ELR (cell line): ENCODE measurements around the gene ETFB.

Experiments used
- DNase-seq: peaks from one replicate; pipeline ENCODE4 v3.0.0-alpha.2; 2015; ENCODE audit warnings: low read depth

Gene ETFB

GRCh38 chr19:51372649-51373504, 6.7 kb upstream of the ETFB start, which contains the start of gene NKG7:
TSS of gene NKG7 (minus strand) at chr19:51372654. CDS start at chr19:51372535, 119 bp downstream.
- no peak for DNase-seq

DNA sequence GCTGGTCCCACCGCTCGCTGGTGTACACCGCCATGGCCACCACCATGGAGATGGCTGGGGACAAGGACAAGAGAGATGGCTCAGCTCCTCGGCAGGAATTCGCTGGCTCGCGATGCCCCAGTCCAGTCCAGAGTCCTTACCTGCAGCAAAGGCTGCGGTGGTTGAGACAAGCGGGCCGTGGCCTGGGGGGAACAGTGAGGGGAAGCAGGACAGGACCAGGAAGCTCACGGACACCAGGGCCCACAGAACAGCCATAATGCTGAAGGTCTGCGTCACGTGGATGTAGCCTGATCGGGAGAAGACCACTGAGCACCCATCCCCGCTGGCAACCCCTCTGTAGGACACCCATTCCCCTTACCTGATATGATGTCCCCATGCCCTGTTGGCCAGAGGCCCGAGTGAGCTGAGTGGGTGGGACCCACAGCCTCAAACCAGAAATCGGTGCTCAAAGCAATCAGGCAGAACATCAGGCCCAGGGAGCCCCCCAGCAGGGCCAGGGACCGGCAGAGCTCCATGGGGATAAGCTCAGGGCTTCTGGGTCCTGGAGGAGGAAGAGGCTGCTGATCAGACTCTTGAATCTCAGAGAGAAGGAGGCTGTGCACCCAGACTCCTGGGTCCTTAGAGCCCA, 5.9 kb upstream of the ETFB start:
- no peak for DNase-seq

DNA sequence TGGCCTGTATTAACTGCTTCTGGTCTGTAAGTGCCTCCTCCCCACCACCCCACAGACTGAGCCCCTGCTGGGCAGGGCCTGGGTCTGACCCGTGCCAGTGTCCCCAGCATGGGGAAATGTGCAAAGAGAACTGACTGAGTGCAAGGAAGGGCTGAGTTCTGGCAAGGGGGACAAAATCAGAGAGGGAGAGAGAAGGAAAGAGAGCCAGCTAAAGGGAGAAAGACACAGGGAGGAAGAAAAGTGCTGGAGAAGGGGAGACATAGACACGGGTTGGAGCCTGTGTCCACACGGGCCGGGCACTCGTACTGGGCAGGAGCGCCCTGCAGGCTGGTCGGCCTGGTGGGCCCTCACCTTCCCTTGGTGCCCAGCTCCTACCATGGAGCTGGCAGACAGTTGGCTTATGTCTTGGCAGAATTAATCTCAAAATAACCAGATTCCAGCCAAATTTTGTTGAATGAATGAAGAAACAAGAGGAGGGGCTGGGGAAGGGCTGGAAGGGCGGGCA, 5.0 kb upstream of the ETFB start:
- DNase-seq = no peak

DNA sequence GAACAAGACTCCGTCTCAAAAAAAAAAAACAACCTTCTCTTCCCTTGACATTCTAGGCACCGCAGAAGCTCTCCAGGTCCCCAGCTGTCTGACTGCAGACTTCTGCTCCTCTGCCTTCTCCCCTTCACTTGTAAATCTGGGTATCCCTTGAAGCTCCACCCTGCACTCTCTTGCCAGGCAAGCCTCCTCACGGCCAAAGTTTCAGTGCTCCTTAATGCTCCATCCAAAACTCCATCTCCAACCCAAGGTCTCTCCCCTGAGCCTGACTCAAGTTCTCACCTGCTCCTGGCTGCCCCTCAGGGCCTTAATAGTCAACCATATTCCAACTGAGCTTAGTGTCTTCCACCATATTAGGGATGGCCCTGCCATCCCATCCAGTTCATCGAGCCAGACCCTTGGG, 4.0 kb upstream of the ETFB start:
- no peak for DNase-seq

GRCh38 chr19:51368366-51369282, 2.4 kb upstream of the ETFB start, which contains the start of gene CLDND2:
TSS of gene CLDND2 (minus strand) at chr19:51369003. CDS start at chr19:51368577, 426 bp downstream.
- DNase-seq = peak; percentile 23

GRCh38 chr19:51367565-51368365, 1.6 kb upstream of the ETFB start:
- peak; percentile 98 for DNase-seq

GRCh38 chr19:51367255-51367564, 1.0 kb upstream of the ETFB start:
- DNase-seq = no peak

- DNase-seq = peak; percentile 98
These were observed 434 bp upstream of the ETFB start for GRCh38 chr19:51366389-51367254.

- DNase-seq = peak; percentile 55
These were observed 800 bp downstream of the ETFB start for GRCh38 chr19:51365211-51365964.

GRCh38 chr19:51364200-51365106, 1.7 kb downstream of the ETFB start:
- peak; percentile 60 for DNase-seq

- no peak for DNase-seq
These were observed 4.9 kb downstream of the ETFB start for GRCh38 chr19:51361239-51361638.

GRCh38 chr19:51359294-51359693, 6.9 kb downstream of the ETFB start:
- DNase-seq = peak; percentile 79

GRCh38 chr19:51357952-51358351, 8.2 kb downstream of the ETFB start:
- no peak for DNase-seq

DNA sequence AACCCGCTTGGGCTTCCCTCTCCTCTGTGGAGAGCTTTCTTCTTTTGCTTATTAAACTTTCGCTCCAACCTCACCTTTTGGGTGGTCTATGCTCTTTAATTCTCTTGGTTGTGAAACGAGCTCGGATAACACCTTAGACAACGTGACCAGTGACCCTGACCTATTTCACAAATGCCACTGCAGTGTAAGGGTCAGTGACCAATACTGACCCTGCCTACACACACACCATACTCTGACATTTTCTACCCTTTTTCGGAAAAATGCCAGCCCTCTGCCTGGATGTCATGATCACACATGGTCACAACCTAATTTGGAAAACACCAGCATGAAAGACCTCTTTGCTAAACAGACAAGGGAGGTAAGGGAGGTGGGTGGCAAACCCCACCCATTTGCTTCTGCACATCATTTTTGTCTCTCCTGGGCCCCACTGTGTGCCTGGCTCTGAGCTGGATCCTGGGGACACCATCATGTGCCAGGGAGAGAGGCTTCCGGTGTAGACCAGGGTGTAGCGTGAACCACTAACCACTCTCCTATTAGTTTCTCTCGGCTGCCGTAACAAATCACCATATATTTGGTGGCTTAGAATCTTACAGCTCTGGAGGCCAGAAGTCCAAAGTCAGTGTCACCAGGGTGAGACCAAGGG, 9.9 kb downstream of the ETFB start:
- DNase-seq = no peak

DNA sequence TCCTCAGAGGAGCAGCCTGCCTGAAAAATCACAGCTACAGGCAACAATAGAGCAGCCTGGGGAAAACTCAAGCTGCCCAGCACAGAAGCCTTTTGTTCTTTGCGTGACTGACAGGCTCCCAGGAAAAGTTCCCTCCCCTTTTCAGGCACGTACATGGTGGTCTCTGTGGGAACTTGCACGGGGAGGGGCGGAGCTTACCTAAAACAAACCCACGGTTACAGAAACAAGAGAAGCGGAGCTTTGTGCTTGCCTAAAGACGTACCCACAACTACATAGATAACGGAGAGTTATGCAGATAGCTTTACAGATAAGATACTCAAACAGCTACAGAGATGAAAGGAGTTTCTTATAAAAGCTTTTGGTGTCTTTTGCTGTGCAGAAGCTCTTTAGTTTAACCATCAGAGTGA, 11.4 kb downstream of the ETFB start:
- DNase-seq = no peak

GRCh38 chr19:51354103-51354741, 12.0 kb downstream of the ETFB start:
- DNase-seq = no peak

GRCh38 chr19:51352783-51353360, 13.3 kb downstream of the ETFB start:
- no peak for DNase-seq
